PC-3 (cell line): ENCODE measurements around the gene SOCS2. TPM values are rescaled to one million over a fixed set of nuclear protein-coding genes. Genes with fewer than 3 reads are reported as not detected.

Experiments used
- ATAC-seq: fragments of 200-7000 bp; cut with Tn5 transposase; 2 replicates; pipeline ENCODE4 v1.9.1; 2020; ENCODE audit warnings: mild to moderate bottlenecking, moderate library complexity
- BruUV-seq: library from RNA; stranded (reverse); fragments of 400-500 nt; replicated peaks from 2 replicates; lab custom pipeline; 2021; lab: Mats Ljungman, UMichigan
- CTCF ChIA-PET: fragments of 300-600 bp; sonication (Branson Sonifier 250); formaldehyde crosslinking; loops from one replicate; lab custom pipeline; 2022; ENCODE audit warnings: antibody characterized with exemption; lab: Charles Lee
- POLR2A ChIA-PET: fragments of 300-600 bp; sonication (Branson Sonifier 250); formaldehyde crosslinking; loops from one replicate; lab custom pipeline; 2022; ENCODE audit warnings: antibody characterized with exemption; ENCODE audit not compliant: unreplicated experiment; lab: Charles Lee
- DNase-seq: peaks from one replicate; pipeline ENCODE4 v3.0.0-alpha.2; 2015
- H2AFZ ChIP-seq: fragments of 300-600 bp; sonication (generic); 2 replicates; pipeline ENCODE4 v1.6.0; 2016; ENCODE audit warnings: antibody characterized with exemption, low read length
- H3F3A ChIP-seq: fragments of 300-600 bp; sonication (generic); one replicate; pipeline ENCODE4 v1.6.0; 2017; ENCODE audit warnings: antibody characterized with exemption, low read length, control low read depth, mild to moderate bottlenecking; ENCODE audit not compliant: unreplicated experiment
- H3K27ac ChIP-seq: fragments of 300-600 bp; sonication (generic); 2 replicates; pipeline ENCODE4 v1.5.1; 2016; ENCODE audit warnings: mild to moderate bottlenecking, low read length
- H3K27me3 ChIP-seq: fragments of 300-600 bp; sonication (generic); 2 replicates; pipeline ENCODE4 v1.6.1; 2016; ENCODE audit warnings: low read length, mixed read lengths
- H3K36me3 ChIP-seq: fragments of 300-600 bp; sonication (generic); 2 replicates; pipeline ENCODE4 v1.6.1; 2016; ENCODE audit warnings: low read depth, mixed run types, low read length, mixed read lengths
- H3K4me1 ChIP-seq: fragments of 300-600 bp; sonication (generic); 2 replicates; pipeline ENCODE4 v1.5.1; 2016; ENCODE audit warnings: low read length; ENCODE audit not compliant: insufficient read depth
- H3K4me2 ChIP-seq: fragments of 300-600 bp; sonication (generic); 2 replicates; pipeline ENCODE4 v1.6.0; 2016; ENCODE audit warnings: low read length
- H3K4me3 ChIP-seq: fragments of 300-600 bp; sonication (generic); 2 replicates; pipeline ENCODE4 v1.5.1; 2016; ENCODE audit warnings: mild to moderate bottlenecking, low read length, mixed read lengths
- H3K79me2 ChIP-seq: fragments of 300-600 bp; sonication (generic); 2 replicates; pipeline ENCODE4 v1.6.1; 2017; ENCODE audit warnings: low read length, mixed read lengths
- H3K9ac ChIP-seq: fragments of 300-600 bp; sonication (generic); 2 replicates; pipeline ENCODE4 v1.6.0; 2016; ENCODE audit warnings: mild to moderate bottlenecking, low read length
- H3K9me2 ChIP-seq: fragments of 300-600 bp; sonication (generic); replicated peaks from 2 replicates; pipeline ENCODE4 v1.6.1; 2016; ENCODE audit warnings: mixed run types, low read length, mixed read lengths
- H3K9me3 ChIP-seq: fragments of 300-600 bp; sonication (generic); 2 replicates; pipeline ENCODE4 v1.6.1; 2016; ENCODE audit warnings: low read length, mixed read lengths
- H4K20me1 ChIP-seq: fragments of 300-600 bp; sonication (generic); 2 replicates; pipeline ENCODE4 v1.6.1; 2016; ENCODE audit warnings: low read length, mixed read lengths
- CTCF ChIP-seq: fragments of 300-600 bp; sonication (generic); conservative IDR thresholded peaks from 2 replicates; pipeline ENCODE4 v1.5.1; 2017; ENCODE audit warnings: antibody characterized with exemption, low read depth, mild to moderate bottlenecking, low read length
- EZH2 ChIP-seq: fragments of 300-600 bp; sonication (generic); IDR thresholded peaks from one replicate; pipeline ENCODE4 v1.6.1; 2017; ENCODE audit warnings: antibody characterized with exemption, mild to moderate bottlenecking, low read length; ENCODE audit not compliant: unreplicated experiment
- EZH2phosphoT487 ChIP-seq: fragments of 300-600 bp; sonication (generic); IDR thresholded peaks from 2 replicates; pipeline ENCODE4 v1.6.1; 2018; ENCODE audit warnings: mild to moderate bottlenecking, antibody characterized with exemption, low read length, borderline replicate concordance
- intact Hi-C: fragments of 100-400 bp; cut with micrococcal nuclease; formaldehyde crosslinking; loops from 2 replicates; pipeline ENCODE4 v1.9.0; 2023
- total RNA-seq: library from RNA; depleted of rRNA; stranded (reverse); fragments of >200 nt; gene quantifications from 2 replicates; pipeline ENCODE4 v1.2.3, GENCODE V29; 2014

Gene SOCS2
- total RNA-seq, 1 experiment from 2014 or later, result 28.9 TPM

GRCh38 chr12:93580682-93581081 is 8.2 kb downstream of the SOCS2 start:
- POLR2A ChIA-PET, result no interaction called here

GRCh38 chr12:93581370-93581769 is 8.9 kb downstream of the SOCS2 start:
- CTCF ChIA-PET, result interaction anchor here (0.6 kb wide), 1 partner anchor 20 kb away, joined by 3 read pairs; no protein-coding TSS in a partner anchor
- ATAC-seq, result no peak
- POLR2A ChIA-PET, result no interaction called here

More at GRCh38 chr12:93580682-93581081, 8.2 kb downstream of the SOCS2 start:
- intact Hi-C loops, result no loop called here
- no peaks in the 10 kb centered on the region for H4K20me1 ChIP-seq
- DNase-seq, result no peak
- ATAC-seq, result no peak
- no peaks in the 10 kb centered on the region for H3K27me3 ChIP-seq
- no peaks in the 10 kb centered on the region for H3K9me3 ChIP-seq
- no peaks in the 10 kb centered on the region for H3F3A ChIP-seq
- no peak overlapping the region for H3K9ac ChIP-seq
- no peaks in the 10 kb centered on the region for H3K9me2 ChIP-seq
- H3K4me3 ChIP-seq, result no peak overlapping the region
- H3K79me2 ChIP-seq, result 0 out of 2 replicates have a peak, but pooled peaks cover 2% of the 10 kb centered on the region
- no peak for TF ChIP-seq CTCF
- TF ChIP-seq EZH2, result no peak
- no peak for TF ChIP-seq EZH2phosphoT487
- no peak overlapping the region for H3K27ac ChIP-seq
- no TSS peak for BruUV-seq
- no peak overlapping the region for H2AFZ ChIP-seq
- H3K36me3 ChIP-seq, result no peaks in the 10 kb centered on the region
- CTCF ChIA-PET, result no interaction called here
- no peak overlapping the region for H3K4me2 ChIP-seq
- H3K4me1 ChIP-seq, result no peaks in the 10 kb centered on the region

More at GRCh38 chr12:93581370-93581769, 8.9 kb downstream of the SOCS2 start:
- no peaks in the 10 kb centered on the region for H4K20me1 ChIP-seq
- no peak for TF ChIP-seq CTCF
- TF ChIP-seq EZH2, result no peak
- no peak for TF ChIP-seq EZH2phosphoT487
- H3K79me2 ChIP-seq, result no peaks in the 10 kb centered on the region
- no peaks in the 10 kb centered on the region for H3K36me3 ChIP-seq
- H3K27me3 ChIP-seq, result no peaks in the 10 kb centered on the region
- no peaks in the 10 kb centered on the region for H3K9me3 ChIP-seq
- BruUV-seq, result no TSS peak
- no peaks in the 10 kb centered on the region for H3F3A ChIP-seq
- H3K4me1 ChIP-seq, result no peaks in the 10 kb centered on the region
- H3K9ac ChIP-seq, result no peak overlapping the region
- H2AFZ ChIP-seq, result no peak overlapping the region
- intact Hi-C loops, result no loop called here
- H3K9me2 ChIP-seq, result no peaks in the 10 kb centered on the region
- no peak overlapping the region for H3K27ac ChIP-seq
- H3K4me3 ChIP-seq, result no peak overlapping the region
- no peak overlapping the region for H3K4me2 ChIP-seq
- no peak for DNase-seq
